Activated T-cell treated with anti-CD3 and anti-CD28 coated beads for 48 hours (primary cell): Measurements from ENCODE around the gene PAIP2B.
"Not testable (repeated sequence)": the region's sequence is repeated elsewhere in the genome, so short reads cannot be mapped to it uniquely, and the experiment has no call there.

Source experiments
- DNase-seq: peaks from one replicate; pipeline ENCODE4 v3.0.0-alpha.2; 2020; ENCODE audit warnings: low read depth

PAIP2B gene

GRCh38 chr2:71216501-71216900, 10.4 kb downstream of the PAIP2B start:
- DNase-seq = no peak

GRCh38 chr2:71215447-71215846, 11.5 kb downstream of the PAIP2B start:
- DNase-seq = no peak

- DNase-seq = no peak
These were observed 14.6 kb downstream of the PAIP2B start for GRCh38 chr2:71212336-71212735.

- no peak for DNase-seq
These were observed 16.6 kb downstream of the PAIP2B start for GRCh38 chr2:71210292-71210691.

GRCh38 chr2:71208756-71209155, 18.1 kb downstream of the PAIP2B start:
- DNase-seq = no peak

GRCh38 chr2:71207601-71208000, 19.3 kb downstream of the PAIP2B start:
- no peak for DNase-seq

- DNase-seq = no peak
These were observed 20.6 kb downstream of the PAIP2B start for GRCh38 chr2:71206271-71206670.

- DNase-seq = no peak
These were observed 35.3 kb downstream of the PAIP2B start for GRCh38 chr2:71191570-71191943.

GRCh38 chr2:71190656-71191569, 36.0 kb downstream of the PAIP2B start:
- no peak for DNase-seq

GRCh38 chr2:71187589-71187988, 39.3 kb downstream of the PAIP2B start:
- no peak for DNase-seq

GRCh38 chr2:71186973-71187372, 39.9 kb downstream of the PAIP2B start:
- no peak for DNase-seq

GRCh38 chr2:71183306-71184115, 43.4 kb downstream of the PAIP2B start:
- not testable (repeated sequence) for DNase-seq

- no peak for DNase-seq
These were observed 45.6 kb downstream of the PAIP2B start for GRCh38 chr2:71181316-71181715.

- DNase-seq = not testable (repeated sequence)
These were observed 48.1 kb downstream of the PAIP2B start for GRCh38 chr2:71178836-71179235.

GRCh38 chr2:71174207-71174606, 52.7 kb downstream of the PAIP2B start:
- DNase-seq = no peak

GRCh38 chr2:71173096-71173495, 53.8 kb downstream of the PAIP2B start:
- DNase-seq = no peak

GRCh38 chr2:71166812-71167211, 60.1 kb downstream of the PAIP2B start:
- no peak for DNase-seq

GRCh38 chr2:71157124-71157793, 69.6 kb downstream of the PAIP2B start:
- DNase-seq = peak; percentile 45

GRCh38 chr2:71156573-71156972, 70.3 kb downstream of the PAIP2B start:
- no peak for DNase-seq

GRCh38 chr2:71155846-71156245, 71.1 kb downstream of the PAIP2B start:
- no peak for DNase-seq

- DNase-seq = no peak
These were observed 72.1 kb downstream of the PAIP2B start for GRCh38 chr2:71154798-71155197.

- DNase-seq = no peak
These were observed 72.6 kb downstream of the PAIP2B start for GRCh38 chr2:71154279-71154678.
